WTC11 (cell line): Measurements from ENCODE around the gene CHST14. TPM values are rescaled to one million over a fixed set of nuclear protein-coding genes. Genes with fewer than 3 reads are reported as not detected.

Source experiments
- CDX4 ChIP-seq: fragments of 250-450 bp; sonication (Bioruptor Pico); IDR thresholded peaks from 2 replicates; pipeline ENCODE4 v1.9.0; 2021; ENCODE audit warnings: moderate library complexity, mild to moderate bottlenecking, inconsistent platforms, borderline replicate concordance
- CREM ChIP-seq: sonication (generic); formaldehyde crosslinking; IDR thresholded peaks from 2 replicates; pipeline ENCODE4 v1.8.1; 2022; ENCODE audit warnings: mild to moderate bottlenecking, missing genetic modification reagents, moderate library complexity
- ETV6 ChIP-seq: sonication (generic); formaldehyde crosslinking; IDR thresholded peaks from 2 replicates; pipeline ENCODE4 v1.8.1; 2022; ENCODE audit warnings: mild to moderate bottlenecking, missing genetic modification reagents
- FOXP1 ChIP-seq: sonication (generic); formaldehyde crosslinking; IDR thresholded peaks from 2 replicates; pipeline ENCODE4 v1.8.0; 2022; ENCODE audit warnings: missing genetic modification reagents, mild to moderate bottlenecking, moderate library complexity, borderline replicate concordance
- HMGXB4 ChIP-seq: sonication (generic); formaldehyde crosslinking; IDR thresholded peaks from 2 replicates; pipeline ENCODE4 v1.8.1; 2023; ENCODE audit warnings: mild to moderate bottlenecking, moderate library complexity, missing genetic modification reagents
- JAZF1 ChIP-seq: fragments of 250-450 bp; sonication (Bioruptor Pico); IDR thresholded peaks from 2 replicates; pipeline ENCODE4 v1.9.0; 2021; ENCODE audit warnings: moderate library complexity, mild to moderate bottlenecking, inconsistent platforms
- KAT7 ChIP-seq: sonication (generic); formaldehyde crosslinking; IDR thresholded peaks from 2 replicates; pipeline ENCODE4 v1.8.1; 2023; ENCODE audit warnings: missing genetic modification reagents, mild to moderate bottlenecking, borderline replicate concordance
- MAX ChIP-seq: sonication (generic); formaldehyde crosslinking; IDR thresholded peaks from 2 replicates; pipeline ENCODE4 v1.8.0; 2022; ENCODE audit warnings: mild to moderate bottlenecking, missing genetic modification reagents
- MXD4 ChIP-seq: fragments of 250-450 bp; sonication (Bioruptor Pico); IDR thresholded peaks from 2 replicates; pipeline ENCODE4 v1.8.0; 2021; ENCODE audit warnings: mild to moderate bottlenecking, moderate library complexity, borderline replicate concordance
- NFE2L1 ChIP-seq: sonication (generic); formaldehyde crosslinking; IDR thresholded peaks from 2 replicates; pipeline ENCODE4 v1.8.1; 2023; ENCODE audit warnings: missing genetic modification reagents
- NR3C1 ChIP-seq: sonication (generic); formaldehyde crosslinking; conservative IDR thresholded peaks from 2 replicates; pipeline ENCODE4 v1.8.1; 2023; ENCODE audit warnings: low read depth, mild to moderate bottlenecking, missing genetic modification reagents
- PRDM15 ChIP-seq: sonication (generic); formaldehyde crosslinking; IDR thresholded peaks from 2 replicates; pipeline ENCODE4 v1.8.0; 2022; ENCODE audit warnings: missing genetic modification reagents
- RELA ChIP-seq: sonication (generic); formaldehyde crosslinking; IDR thresholded peaks from 2 replicates; pipeline ENCODE4 v1.8.1; 2022; ENCODE audit warnings: missing genetic modification reagents, mild to moderate bottlenecking, borderline replicate concordance
- SMAD4 ChIP-seq: sonication (generic); formaldehyde crosslinking; IDR thresholded peaks from 2 replicates; pipeline ENCODE4 v1.8.0; 2022; ENCODE audit warnings: mild to moderate bottlenecking, missing genetic modification reagents
- STAT6 ChIP-seq: sonication (generic); formaldehyde crosslinking; conservative IDR thresholded peaks from 2 replicates; pipeline ENCODE4 v1.8.1; 2023; ENCODE audit warnings: mild to moderate bottlenecking, low read depth, missing genetic modification reagents, moderate library complexity
- ZNF121 ChIP-seq: sonication (generic); formaldehyde crosslinking; IDR thresholded peaks from 2 replicates; pipeline ENCODE4 v1.8.0; 2023; ENCODE audit warnings: missing genetic modification reagents
- ZNF263 ChIP-seq: sonication (generic); formaldehyde crosslinking; IDR thresholded peaks from 2 replicates; pipeline ENCODE4 v1.8.1; 2022; ENCODE audit warnings: low read depth, mild to moderate bottlenecking, moderate library complexity, missing genetic modification reagents
- ZNF317 ChIP-seq: sonication (generic); formaldehyde crosslinking; IDR thresholded peaks from 2 replicates; pipeline ENCODE4 v1.8.1; 2023; ENCODE audit warnings: low read depth, mild to moderate bottlenecking, moderate library complexity, missing genetic modification reagents, borderline replicate concordance
- ZNF512 ChIP-seq: sonication (generic); formaldehyde crosslinking; IDR thresholded peaks from 2 replicates; pipeline ENCODE4 v1.8.1; 2022; ENCODE audit warnings: missing genetic modification reagents, borderline replicate concordance
- total RNA-seq: library from RNA; stranded (reverse); gene quantifications from 3 replicates; pipeline ENCODE4 v1.2.3, GENCODE V29; 2021
- TF ChIP-seq, protein P1 (sequence below): sonication (generic); formaldehyde crosslinking; IDR thresholded peaks from 2 replicates; pipeline ENCODE4 v1.8.1; 2023; ENCODE audit warnings: mild to moderate bottlenecking, missing genetic modification reagents, moderate library complexity
- TF ChIP-seq, protein P2 (sequence below): fragments of 250-450 bp; sonication (Bioruptor Pico); IDR thresholded peaks from 2 replicates; pipeline ENCODE4 v2.1.2; 2022; ENCODE audit warnings: mild to moderate bottlenecking, moderate library complexity
- TF ChIP-seq, protein P3 (sequence below): sonication (generic); formaldehyde crosslinking; IDR thresholded peaks from 2 replicates; pipeline ENCODE4 v1.8.1; 2023; ENCODE audit warnings: mild to moderate bottlenecking, missing genetic modification reagents

The CHST14 gene
- total RNA-seq, 1 experiment from 2014 or later = 21.3 TPM

- no peak for TF ChIP-seq STAT6
- peak; percentile 40; the same call in 1 of the 2 replicates for TF ChIP-seq ETV6 (CRISPR knock-in tag)
- TF ChIP-seq FOXP1 (CRISPR knock-in tag) = 0 out of 2 replicates have a peak, but pooled peaks have one; percentile 7
- TF ChIP-seq NR3C1 (CRISPR knock-in tag) = no peak
- TF ChIP-seq ZNF512 (CRISPR knock-in tag) = no peak
- 0 out of 2 replicates have a peak, but pooled peaks have one; percentile 22 for TF ChIP-seq KAT7 (CRISPR knock-in tag)
- TF ChIP-seq ZNF263 (CRISPR knock-in tag) = 0 out of 2 replicates have a peak, but pooled peaks have one; percentile 7
- TF ChIP-seq CDX4 (CRISPR knock-in tag) = no peak
- no peak for TF ChIP-seq ZNF121
- TF ChIP-seq MAX (CRISPR knock-in tag) = no peak; the same call in 1 of the 2 replicates
- no peak for TF ChIP-seq JAZF1 (CRISPR knock-in tag)
- TF ChIP-seq, protein P1, sequence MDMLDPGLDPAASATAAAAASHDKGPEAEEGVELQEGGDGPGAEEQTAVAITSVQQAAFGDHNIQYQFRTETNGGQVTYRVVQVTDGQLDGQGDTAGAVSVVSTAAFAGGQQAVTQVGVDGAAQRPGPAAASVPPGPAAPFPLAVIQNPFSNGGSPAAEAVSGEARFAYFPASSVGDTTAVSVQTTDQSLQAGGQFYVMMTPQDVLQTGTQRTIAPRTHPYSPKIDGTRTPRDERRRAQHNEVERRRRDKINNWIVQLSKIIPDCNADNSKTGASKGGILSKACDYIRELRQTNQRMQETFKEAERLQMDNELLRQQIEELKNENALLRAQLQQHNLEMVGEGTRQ (CRISPR knock-in tag) = no peak
- TF ChIP-seq, protein P2, sequence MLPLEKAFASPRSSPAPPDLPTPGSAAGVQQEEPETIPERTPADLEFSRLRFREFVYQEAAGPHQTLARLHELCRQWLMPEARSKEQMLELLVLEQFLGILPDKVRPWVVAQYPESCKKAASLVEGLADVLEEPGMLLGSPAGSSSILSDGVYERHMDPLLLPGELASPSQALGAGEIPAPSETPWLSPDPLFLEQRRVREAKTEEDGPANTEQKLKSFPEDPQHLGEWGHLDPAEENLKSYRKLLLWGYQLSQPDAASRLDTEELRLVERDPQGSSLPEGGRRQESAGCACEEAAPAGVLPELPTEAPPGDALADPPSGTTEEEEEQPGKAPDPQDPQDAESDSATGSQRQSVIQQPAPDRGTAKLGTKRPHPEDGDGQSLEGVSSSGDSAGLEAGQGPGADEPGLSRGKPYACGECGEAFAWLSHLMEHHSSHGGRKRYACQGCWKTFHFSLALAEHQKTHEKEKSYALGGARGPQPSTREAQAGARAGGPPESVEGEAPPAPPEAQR (CRISPR knock-in tag) = no peak
- TF ChIP-seq ZNF317 = no peak
- peak; percentile 36; the same call in 1 of the 2 replicates for TF ChIP-seq CREM (CRISPR knock-in tag)
- no peak for TF ChIP-seq SMAD4 (CRISPR knock-in tag)
- no peak for TF ChIP-seq MXD4
- no peak for TF ChIP-seq PRDM15 (CRISPR knock-in tag)
- no peak for TF ChIP-seq RELA (CRISPR knock-in tag)
- TF ChIP-seq HMGXB4 (CRISPR knock-in tag) = no peak
- TF ChIP-seq NFE2L1 (CRISPR knock-in tag) = no peak
- TF ChIP-seq, protein P3, sequence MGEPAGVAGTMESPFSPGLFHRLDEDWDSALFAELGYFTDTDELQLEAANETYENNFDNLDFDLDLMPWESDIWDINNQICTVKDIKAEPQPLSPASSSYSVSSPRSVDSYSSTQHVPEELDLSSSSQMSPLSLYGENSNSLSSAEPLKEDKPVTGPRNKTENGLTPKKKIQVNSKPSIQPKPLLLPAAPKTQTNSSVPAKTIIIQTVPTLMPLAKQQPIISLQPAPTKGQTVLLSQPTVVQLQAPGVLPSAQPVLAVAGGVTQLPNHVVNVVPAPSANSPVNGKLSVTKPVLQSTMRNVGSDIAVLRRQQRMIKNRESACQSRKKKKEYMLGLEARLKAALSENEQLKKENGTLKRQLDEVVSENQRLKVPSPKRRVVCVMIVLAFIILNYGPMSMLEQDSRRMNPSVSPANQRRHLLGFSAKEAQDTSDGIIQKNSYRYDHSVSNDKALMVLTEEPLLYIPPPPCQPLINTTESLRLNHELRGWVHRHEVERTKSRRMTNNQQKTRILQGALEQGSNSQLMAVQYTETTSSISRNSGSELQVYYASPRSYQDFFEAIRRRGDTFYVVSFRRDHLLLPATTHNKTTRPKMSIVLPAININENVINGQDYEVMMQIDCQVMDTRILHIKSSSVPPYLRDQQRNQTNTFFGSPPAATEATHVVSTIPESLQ (CRISPR knock-in tag) = no peak
Measured at GRCh38 chr15:40436116-40436891, 34.5 kb upstream of the CHST14 start (continued).
